HepG2 (cell line): ENCODE data around the gene SPECC1L. TPM values are rescaled to one million over a fixed set of nuclear protein-coding genes. Genes with fewer than 3 reads are reported as not detected.
A peak's percentile ranks its signal among the peaks of the same experiment; 100 is the strongest.

Source experiments
- CREBL2 ChIP-seq: sonication (generic); formaldehyde crosslinking; IDR thresholded peaks from 2 replicates; pipeline ENCODE4 v1.8.1; 2023; ENCODE audit warnings: missing genetic modification reagents, mild to moderate bottlenecking, borderline replicate concordance
- GZF1 ChIP-seq: sonication (generic); formaldehyde crosslinking; IDR thresholded peaks from 2 replicates; pipeline ENCODE4 v1.5.1; 2020; ENCODE audit warnings: mild to moderate bottlenecking, missing genetic modification reagents
- HINFP ChIP-seq: sonication (generic); formaldehyde crosslinking; IDR thresholded peaks from 2 replicates; pipeline ENCODE4 v1.4.0; 2020; ENCODE audit warnings: low read depth, mild to moderate bottlenecking, missing genetic modification reagents
- IRX3 ChIP-seq: sonication (generic); formaldehyde crosslinking; IDR thresholded peaks from 2 replicates; pipeline ENCODE4 v1.8.1; 2023; ENCODE audit warnings: mild to moderate bottlenecking, low read depth, missing genetic modification reagents, borderline replicate concordance
- KLF9 ChIP-seq: IDR thresholded peaks from 2 replicates; pipeline ENCODE4 v1.6.1; 2016; ENCODE audit warnings: low read depth
- MYC ChIP-seq: sonication (generic); formaldehyde crosslinking; IDR thresholded peaks from 2 replicates; pipeline ENCODE4 v1.9.0; 2021; ENCODE audit warnings: missing genetic modification reagents, borderline replicate concordance
- ONECUT2 ChIP-seq: sonication (generic); formaldehyde crosslinking; IDR thresholded peaks from 2 replicates; pipeline ENCODE4 v1.4.0; 2020; ENCODE audit warnings: missing genetic modification reagents
- THAP9 ChIP-seq: sonication (generic); formaldehyde crosslinking; IDR thresholded peaks from 2 replicates; pipeline ENCODE4; 2020; ENCODE audit warnings: missing genetic modification reagents, mild to moderate bottlenecking, borderline replicate concordance
- ZBTB14 ChIP-seq: sonication (generic); formaldehyde crosslinking; IDR thresholded peaks from 2 replicates; pipeline ENCODE4 v1.4.0; 2020; ENCODE audit warnings: missing genetic modification reagents
- ZBTB26 ChIP-seq: IDR thresholded peaks from 2 replicates; pipeline ENCODE4 v1.6.1; 2016; ENCODE audit warnings: missing compliant biosample characterization, missing genetic modification reagents, borderline replicate concordance
- ZBTB43 ChIP-seq: sonication (generic); formaldehyde crosslinking; conservative IDR thresholded peaks from 2 replicates; pipeline ENCODE4 v1.4.0; 2020; ENCODE audit warnings: missing genetic modification reagents
- ZFP90 ChIP-seq: sonication (generic); formaldehyde crosslinking; IDR thresholded peaks from 2 replicates; pipeline ENCODE4 v1.8.0; 2022; ENCODE audit warnings: missing genetic modification reagents, mild to moderate bottlenecking, inconsistent platforms, borderline replicate concordance
- ZNF234 ChIP-seq: sonication (generic); formaldehyde crosslinking; conservative IDR thresholded peaks from 2 replicates; pipeline ENCODE4 v1.5.1; 2020; ENCODE audit warnings: mild to moderate bottlenecking, missing genetic modification reagents
- ZNF552 ChIP-seq: sonication (generic); formaldehyde crosslinking; IDR thresholded peaks from 2 replicates; pipeline ENCODE4 v1.9.0; 2022; ENCODE audit warnings: missing genetic modification reagents, mild to moderate bottlenecking, borderline replicate concordance
- ZNF557 ChIP-seq: sonication (generic); formaldehyde crosslinking; IDR thresholded peaks from 2 replicates; pipeline ENCODE4 v1.4.0; 2020; ENCODE audit warnings: missing genetic modification reagents
- ZNF563 ChIP-seq: sonication (generic); formaldehyde crosslinking; IDR thresholded peaks from 2 replicates; pipeline ENCODE4 v1.8.0; 2022; ENCODE audit warnings: mild to moderate bottlenecking, moderate library complexity, missing genetic modification reagents
- ZNF569 ChIP-seq: sonication (generic); formaldehyde crosslinking; IDR thresholded peaks from 2 replicates; pipeline ENCODE4 v1.5.0; 2020; ENCODE audit warnings: mild to moderate bottlenecking, missing genetic modification reagents, moderate library complexity, borderline replicate concordance
- ZNF720 ChIP-seq: sonication (generic); formaldehyde crosslinking; IDR thresholded peaks from 2 replicates; pipeline ENCODE4 v1.4.0; 2020; ENCODE audit warnings: missing genetic modification reagents
- ZNF768 ChIP-seq: sonication (generic); formaldehyde crosslinking; IDR thresholded peaks from 2 replicates; pipeline ENCODE4 v1.4.0; 2020; ENCODE audit warnings: missing genetic modification reagents
- polyA plus RNA-seq, 8 experiments: library from polyadenylated mRNA; depleted of rRNA in 3 of 8; stranded (reverse) in 7 of 8; unstranded in 1 of 8; fragments of >200 nt; fragmentation: Illumina TruSeq in 4 of 8; extraction: Trizol in 4 of 8; gene quantifications; 2 replicates each; pipeline versions ENCODE4 v1.2.1 to v1.2.3, GENCODE V29; 2011 to 2016; ENCODE audit warnings: low read depth in 4 of 8, missing spikeins in 1 of 8, mixed read lengths in 1 of 8; ENCODE audit not compliant: insufficient read depth in 1 of 8
- total RNA-seq, 5 experiments: library from RNA; depleted of rRNA; stranded (reverse); fragments of >200 nt; fragmentation: Illumina TruSeq; extraction: Trizol; gene quantifications; 2 replicates each; pipeline ENCODE4 v1.2.3, GENCODE V29; 2016; ENCODE audit warnings: low read depth in 1 of 5

The SPECC1L gene
- total and polyA plus RNA-seq, 2 of the 13 experiments (the other 11 are each of a cell fraction or from before 2014, with no cell fraction given), result 14.1 to 30.3 TPM

- TF ChIP-seq ZBTB26, result no peak
- TF ChIP-seq ZNF234 (CRISPR knock-in tag), result no peak
- no peak for TF ChIP-seq ZBTB14 (CRISPR knock-in tag)
- TF ChIP-seq IRX3 (CRISPR knock-in tag), result no peak
- TF ChIP-seq ZNF768, result no peak
- no peak for TF ChIP-seq ZNF552
- TF ChIP-seq ZNF563 (CRISPR knock-in tag), result no peak
- no peak for TF ChIP-seq ZNF557 (CRISPR knock-in tag)
- TF ChIP-seq ONECUT2 (CRISPR knock-in tag), result no peak
- peak; percentile 14 for TF ChIP-seq THAP9 (CRISPR knock-in tag)
- TF ChIP-seq ZNF569 (CRISPR knock-in tag), result no peak
- no peak for TF ChIP-seq GZF1 (CRISPR knock-in tag)
- no peak for TF ChIP-seq KLF9
- no peak for TF ChIP-seq HINFP
- TF ChIP-seq ZNF720, result no peak
- 0 out of 2 replicates have a peak, but pooled peaks have one; percentile 29 for TF ChIP-seq ZFP90 (CRISPR knock-in tag)
- no peak for TF ChIP-seq ZBTB43 (CRISPR knock-in tag)
- no peak for TF ChIP-seq CREBL2 (CRISPR knock-in tag)
- TF ChIP-seq MYC, result peak; percentile 14; the same call in 1 of the 2 replicates
Measured at GRCh38 chr22:24420072-24420976, 149.7 kb downstream of the SPECC1L start (continued).
